Uterus (tissue), 2 donors: ENCODE measurements around the gene KLHL3.

Experiments used
- POLR2A ChIP-seq, 2 donors: fragments of 450-650 bp; IDR thresholded peaks; one replicate each; pipeline ENCODE4 v1.6.1; 2016; ENCODE audit warnings: antibody characterized with exemption in 2 of 2, mild to moderate bottlenecking in 1 of 2, moderate library complexity in 1 of 2
- TF ChIP-seq, protein P1 (sequence below), 4 experiments: fragments of 200-600 bp in 2 of 4; fragments of 450-650 bp in 2 of 4; sonication (generic) in 2 of 4; IDR thresholded peaks; one replicate each; pipeline ENCODE4 v1.5.1; 2016 to 2019; ENCODE audit warnings: antibody characterized with exemption in 4 of 4, mild to moderate bottlenecking in 2 of 4, moderate library complexity in 1 of 4

DNA sequence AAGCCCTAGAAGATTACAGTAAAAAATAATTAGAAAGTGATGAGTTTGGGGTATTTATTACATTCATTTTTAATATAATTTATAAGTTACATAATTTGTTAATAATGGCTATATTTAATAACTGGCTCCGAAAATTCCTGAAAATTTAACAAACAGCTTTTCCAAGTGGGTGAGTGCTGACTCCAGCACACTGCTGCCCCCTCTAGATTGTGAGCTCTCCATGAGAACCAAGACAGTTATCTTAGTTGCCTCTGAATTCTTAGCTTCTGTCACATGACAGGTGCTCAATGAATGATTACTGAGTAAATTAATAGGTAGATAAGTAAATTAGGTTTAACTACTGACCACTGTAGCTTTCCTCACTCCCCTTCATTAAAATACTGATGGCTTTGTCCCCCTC is 7.8 kb downstream of the KLHL3 start:
- TF ChIP-seq, protein P1, sequence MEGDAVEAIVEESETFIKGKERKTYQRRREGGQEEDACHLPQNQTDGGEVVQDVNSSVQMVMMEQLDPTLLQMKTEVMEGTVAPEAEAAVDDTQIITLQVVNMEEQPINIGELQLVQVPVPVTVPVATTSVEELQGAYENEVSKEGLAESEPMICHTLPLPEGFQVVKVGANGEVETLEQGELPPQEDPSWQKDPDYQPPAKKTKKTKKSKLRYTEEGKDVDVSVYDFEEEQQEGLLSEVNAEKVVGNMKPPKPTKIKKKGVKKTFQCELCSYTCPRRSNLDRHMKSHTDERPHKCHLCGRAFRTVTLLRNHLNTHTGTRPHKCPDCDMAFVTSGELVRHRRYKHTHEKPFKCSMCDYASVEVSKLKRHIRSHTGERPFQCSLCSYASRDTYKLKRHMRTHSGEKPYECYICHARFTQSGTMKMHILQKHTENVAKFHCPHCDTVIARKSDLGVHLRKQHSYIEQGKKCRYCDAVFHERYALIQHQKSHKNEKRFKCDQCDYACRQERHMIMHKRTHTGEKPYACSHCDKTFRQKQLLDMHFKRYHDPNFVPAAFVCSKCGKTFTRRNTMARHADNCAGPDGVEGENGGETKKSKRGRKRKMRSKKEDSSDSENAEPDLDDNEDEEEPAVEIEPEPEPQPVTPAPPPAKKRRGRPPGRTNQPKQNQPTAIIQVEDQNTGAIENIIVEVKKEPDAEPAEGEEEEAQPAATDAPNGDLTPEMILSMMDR (IDR thresholded peaks at IDR 0.05): no peak
- TF ChIP-seq POLR2A (IDR thresholded peaks at IDR 0.05): no peak
